Measurements from ENCODE around the gene DNAJB8.

Gene DNAJB8

DNA sequence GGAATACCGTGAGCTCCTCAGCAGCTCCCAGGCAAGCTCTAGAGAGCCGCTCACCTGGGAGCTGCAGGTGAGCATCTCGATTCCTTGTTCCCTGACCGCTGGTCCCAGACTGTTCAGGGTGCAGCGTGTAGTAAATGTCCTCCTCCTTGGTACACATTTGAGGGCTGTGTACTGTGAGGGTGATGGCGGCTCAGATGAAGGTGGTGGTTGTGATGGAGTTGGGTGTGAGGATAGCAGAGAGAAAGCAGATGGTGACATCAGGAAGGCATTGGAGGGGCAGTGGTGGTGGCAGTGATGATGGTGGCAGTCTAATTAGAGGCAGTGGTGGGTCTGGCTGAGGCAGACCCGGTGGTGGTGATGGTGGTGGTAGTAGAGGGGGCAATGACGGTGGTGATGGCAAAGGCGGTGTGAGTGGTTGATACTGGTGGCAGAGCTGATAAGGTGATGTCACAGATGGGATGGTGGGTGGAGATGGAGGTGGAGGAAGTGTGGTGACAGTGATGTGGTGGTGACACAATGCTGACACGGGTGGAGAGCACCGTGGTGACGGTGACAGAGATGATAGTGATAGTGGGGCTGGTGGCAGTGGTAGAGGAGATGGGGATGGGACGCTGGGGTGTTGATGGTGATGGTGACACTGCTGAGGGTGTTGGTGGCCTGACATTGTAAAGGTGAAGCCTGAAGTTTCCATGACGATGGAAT is at the start of gene DNAJB8:
TSS of gene DNAJB8 (minus strand) at position 51 of the 702 bp plus-strand sequence. CDS start 3,645 bp downstream, outside the sequence.
- no peak for DNase-seq

DNA sequence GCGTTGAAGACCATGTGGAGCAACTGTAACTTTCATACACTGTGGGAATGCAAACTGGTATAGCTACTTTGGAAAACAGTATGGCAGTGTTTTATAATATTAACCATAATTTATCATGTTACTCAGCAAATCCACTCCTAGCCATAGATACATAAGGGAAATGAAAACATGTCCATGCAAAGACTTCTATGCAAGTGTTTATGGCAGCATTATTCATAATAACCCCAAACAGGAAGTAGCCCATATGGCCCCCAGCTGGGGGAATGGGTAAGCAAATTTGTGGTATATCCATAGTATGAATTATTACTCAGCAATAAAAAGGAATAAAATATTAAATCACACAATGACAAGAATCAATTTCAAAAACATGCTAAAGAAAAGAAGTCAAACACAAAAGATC is 49.3 kb upstream of the DNAJB8 start:
- no peak for DNase-seq

DNA sequence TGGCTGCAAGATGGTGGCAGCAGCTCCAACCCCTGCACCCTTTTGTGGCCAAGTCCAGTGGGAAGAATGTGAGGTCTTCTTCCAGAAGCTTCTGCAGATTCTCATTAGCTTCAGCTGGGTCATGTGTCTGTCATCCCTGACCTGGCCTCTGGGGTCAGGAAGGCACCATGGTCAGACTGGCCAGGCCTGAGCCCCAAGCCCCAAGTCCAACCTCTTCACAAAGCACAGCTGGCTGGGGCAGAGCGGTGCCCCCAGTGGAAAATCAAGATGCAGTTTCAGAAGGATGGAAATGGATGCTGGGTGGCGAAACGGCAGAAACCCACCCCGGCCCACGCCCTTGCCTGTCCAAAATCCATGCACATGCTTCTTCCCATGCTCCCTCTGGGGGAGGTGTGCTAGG is 42.2 kb upstream of the DNAJB8 start:
- no peak for DNase-seq

DNA sequence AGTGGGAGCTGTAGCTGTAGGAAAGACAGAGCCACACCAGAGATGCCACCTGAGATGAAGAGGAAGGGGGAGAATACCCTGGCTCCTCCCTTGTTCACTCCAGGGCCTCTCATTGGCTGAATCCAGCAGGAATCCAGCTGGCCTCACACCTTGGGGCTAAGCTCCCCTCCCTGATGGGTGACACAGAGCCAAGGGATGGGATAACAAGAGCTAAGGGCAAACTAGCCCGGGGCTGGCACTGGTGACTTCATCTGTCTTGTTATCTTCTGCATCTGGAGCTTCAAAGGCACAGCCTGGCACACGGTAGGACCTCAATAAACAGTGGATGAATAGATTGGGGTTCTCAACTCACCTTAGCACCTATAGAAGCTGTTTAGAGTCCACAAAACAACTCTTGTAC is 40.1 kb upstream of the DNAJB8 start:
- DNase-seq = no peak

DNA sequence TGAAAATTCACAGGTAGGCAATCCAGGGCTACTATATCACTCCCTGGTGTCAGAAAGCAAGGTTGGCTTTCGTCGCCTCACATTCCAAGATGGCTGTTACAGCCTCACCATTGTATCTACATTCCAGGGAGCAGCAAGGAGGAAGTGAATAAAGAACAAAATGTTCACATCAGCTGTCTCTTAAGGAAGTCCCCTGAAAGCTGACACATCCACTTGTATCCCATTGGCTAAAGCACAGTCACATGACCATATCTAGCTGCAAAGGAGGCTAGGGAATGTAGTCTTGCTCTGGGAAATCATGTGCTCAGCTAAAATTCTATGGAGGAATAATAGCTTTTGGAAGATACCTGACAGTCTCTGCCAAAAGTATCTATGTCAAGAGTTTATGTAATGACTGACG is 39.1 kb upstream of the DNAJB8 start:
- peak; percentile 10 for DNase-seq

DNA sequence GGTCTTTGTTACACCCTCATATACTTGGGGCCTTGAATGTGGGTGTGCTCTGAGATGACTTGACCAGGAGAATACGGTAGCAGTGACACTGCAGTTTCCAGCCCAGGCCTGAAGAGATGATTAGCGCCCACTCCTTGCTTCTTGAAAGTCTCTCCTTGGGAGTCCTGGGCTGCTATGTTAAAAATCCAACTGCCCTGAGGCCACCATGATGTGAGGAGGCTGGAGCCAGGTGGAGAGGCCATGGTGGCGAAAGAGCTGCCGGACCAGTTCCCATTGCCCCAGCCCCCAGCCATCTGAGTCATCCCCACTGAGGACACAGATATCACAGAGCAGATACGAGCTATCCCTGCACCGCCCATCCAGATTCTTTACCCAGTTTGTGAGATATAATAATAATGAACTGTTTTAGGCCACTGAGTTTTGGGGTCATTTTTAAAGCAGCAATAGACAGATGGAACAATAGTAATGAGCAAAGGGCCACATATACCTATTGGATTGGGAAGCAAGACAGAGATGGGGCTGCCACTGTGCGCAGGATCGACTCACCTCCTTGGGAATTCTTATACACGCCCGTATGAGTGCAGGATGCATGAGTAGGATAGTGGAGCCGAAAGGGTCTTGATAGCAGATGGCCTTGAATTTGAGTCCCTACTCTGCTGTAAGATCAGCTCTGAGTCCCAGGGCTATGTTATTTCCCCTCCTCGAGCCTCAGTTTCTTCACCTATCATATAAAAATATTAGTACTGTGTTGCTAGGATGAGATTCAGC is 38.5 kb upstream of the DNAJB8 start:
- DNase-seq = no peak

DNA sequence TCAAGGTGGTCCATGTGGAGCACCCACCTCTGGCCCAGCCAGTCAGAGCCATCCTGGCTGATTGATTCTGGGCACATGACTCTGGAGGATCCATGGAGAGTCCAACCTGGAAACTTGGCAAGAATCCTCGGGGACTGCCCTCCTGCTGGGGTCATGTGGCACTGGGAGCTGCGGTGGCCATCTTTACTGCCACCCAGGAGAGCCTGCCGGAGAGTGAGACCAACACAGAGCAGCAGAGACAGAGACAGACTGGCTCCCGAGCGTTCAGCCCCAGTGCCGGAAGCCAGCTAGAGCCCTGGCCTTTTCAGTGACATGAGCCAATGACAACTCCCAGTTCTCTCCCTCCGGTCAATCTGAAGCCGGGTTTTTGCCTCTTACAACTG is 37.8 kb upstream of the DNAJB8 start:
- DNase-seq = no peak

DNA sequence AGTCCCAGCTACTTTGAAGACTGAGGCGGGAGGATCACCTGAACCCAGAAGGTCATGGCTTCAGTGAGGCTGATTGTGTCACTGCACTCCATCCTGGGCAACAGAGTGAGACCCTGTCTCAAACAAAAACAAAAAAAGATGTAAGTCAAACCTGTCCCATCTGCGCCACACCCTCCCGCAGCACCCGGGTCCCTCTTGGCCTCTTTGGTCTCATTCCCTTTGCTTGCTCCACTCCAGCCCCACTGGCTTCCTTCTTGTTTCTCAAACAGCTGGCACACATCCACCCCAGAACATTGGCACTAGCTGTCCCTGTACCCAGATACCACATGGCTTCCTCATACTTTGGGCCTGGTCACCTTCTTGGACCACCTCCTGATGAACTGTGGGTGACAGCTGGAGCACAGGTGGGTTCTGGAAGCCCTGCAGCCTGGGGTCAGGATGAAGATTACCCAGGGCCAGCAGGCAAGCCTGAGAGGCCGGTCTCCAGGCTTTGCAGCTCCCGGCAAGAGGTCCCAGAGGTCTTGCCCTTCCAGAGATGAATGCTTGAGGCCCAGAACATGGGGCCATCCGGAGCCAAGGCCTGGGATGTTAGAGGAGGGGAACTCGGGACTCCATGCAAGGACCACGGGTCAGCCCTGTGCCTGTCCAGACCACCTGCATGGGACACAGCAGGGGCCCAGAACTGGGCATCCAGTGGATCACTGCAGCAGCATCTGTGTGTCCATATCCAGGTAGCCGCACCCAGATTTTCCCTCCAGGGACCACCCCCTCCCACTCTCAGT is 37.3 kb upstream of the DNAJB8 start:
- DNase-seq = no peak

DNA sequence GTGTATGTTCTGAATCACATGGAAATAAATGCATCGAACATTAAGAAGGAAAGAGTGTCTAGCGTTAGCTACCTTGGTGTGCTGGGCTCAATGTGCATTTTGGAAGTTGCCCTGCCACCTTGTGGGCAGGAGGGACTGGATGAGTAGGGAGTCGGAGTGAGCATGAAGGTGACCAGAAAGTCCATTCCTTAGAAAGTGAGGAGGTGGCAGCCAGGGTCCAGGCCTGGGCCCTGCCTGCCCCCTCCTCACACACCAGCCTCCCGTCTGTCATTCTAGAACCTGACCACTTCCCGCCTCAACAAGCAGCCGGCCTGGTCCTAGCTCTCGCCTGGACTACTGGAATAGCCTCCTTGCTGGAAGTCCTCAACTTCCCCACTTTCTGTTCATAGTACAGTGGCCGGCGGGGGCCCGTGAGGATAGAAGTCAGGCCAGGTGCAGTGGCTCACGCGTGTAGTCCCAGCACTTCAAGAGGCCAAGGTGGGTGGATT is 36.5 kb upstream of the DNAJB8 start:
- DNase-seq = peak; percentile 14

DNA sequence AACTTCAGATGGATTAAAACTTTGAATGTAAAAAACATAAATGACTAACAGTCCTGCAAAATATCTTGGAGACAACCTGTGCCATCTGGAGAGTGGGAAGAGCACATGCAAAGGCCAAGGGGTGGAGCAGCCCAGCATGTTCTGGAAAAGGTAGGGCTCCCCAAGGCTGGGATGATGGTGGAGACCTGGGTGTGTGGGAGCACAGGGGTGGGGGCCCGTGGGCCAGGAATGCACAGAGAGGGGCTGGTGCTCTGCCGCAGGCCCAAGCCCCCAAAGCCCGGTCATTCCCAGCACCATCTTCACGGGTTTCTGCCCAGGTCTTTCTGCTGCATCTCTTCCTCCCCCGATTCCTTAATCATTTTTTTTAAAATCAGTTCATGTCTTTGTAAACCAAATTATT is 36.0 kb upstream of the DNAJB8 start:
- DNase-seq = no peak

DNA sequence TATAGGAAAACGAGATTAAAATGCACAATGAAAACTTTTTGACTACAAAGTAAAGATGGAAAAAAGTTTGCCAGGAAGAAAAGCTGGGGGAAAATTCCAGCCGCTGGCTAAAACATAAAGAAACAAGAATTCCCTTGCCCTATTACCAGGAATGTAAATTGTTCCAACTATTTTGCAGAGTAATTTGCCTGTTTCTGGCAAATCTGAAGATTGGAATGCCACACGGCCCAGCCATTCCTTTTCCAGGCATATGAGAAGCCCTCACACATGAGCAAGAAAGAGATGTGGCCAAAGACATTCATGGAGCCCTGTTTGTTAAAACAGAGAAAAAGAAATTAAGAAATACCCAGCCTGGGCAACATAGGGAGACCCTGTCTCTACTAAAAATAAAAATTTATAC is 34.7 kb upstream of the DNAJB8 start:
- DNase-seq = no peak

DNA sequence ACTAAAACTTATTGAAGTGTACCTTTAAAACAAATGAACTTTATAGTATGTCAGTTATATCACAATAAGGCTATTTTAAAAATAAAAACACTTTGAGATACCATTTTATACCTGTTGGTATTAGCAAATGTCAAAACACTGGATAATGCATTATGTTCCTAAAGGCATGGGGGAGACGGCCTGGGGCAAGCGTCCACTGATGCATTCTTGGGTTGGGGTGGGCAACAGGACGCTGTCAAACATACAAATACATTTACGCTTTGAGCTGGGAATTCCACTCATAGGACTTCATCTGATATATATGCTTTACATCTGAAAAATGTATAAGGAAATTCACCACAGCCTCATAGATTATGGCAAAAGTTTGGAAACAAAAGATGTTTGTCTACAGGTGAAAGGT is 33.9 kb upstream of the DNAJB8 start:
- DNase-seq = no peak

DNA sequence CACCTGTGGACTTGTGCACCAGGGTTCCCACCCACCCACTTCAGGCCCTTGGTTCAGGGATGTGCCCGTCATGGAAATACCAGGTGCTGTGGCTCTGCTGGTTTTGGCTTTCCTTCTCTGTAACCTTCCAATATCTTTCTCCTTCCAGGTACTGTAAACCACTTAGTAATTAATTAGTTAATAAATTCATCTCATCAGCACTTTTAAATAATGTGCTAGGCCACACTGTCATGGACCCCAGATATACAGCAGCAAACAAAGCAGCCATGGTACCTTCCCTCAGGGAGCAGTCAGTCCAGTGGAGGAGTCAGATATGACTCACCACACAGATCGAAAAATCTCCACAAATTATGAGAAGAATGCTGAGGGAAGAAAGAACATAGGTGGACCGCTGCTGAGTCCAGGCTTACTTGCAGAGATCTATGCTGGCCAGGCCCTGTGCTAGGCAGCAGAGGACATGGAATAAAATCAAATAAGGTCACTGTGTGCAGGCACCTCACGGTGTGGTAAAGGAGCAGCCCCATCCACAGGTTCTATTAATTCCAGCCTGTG is 33.1 kb upstream of the DNAJB8 start:
- no peak for DNase-seq

DNA sequence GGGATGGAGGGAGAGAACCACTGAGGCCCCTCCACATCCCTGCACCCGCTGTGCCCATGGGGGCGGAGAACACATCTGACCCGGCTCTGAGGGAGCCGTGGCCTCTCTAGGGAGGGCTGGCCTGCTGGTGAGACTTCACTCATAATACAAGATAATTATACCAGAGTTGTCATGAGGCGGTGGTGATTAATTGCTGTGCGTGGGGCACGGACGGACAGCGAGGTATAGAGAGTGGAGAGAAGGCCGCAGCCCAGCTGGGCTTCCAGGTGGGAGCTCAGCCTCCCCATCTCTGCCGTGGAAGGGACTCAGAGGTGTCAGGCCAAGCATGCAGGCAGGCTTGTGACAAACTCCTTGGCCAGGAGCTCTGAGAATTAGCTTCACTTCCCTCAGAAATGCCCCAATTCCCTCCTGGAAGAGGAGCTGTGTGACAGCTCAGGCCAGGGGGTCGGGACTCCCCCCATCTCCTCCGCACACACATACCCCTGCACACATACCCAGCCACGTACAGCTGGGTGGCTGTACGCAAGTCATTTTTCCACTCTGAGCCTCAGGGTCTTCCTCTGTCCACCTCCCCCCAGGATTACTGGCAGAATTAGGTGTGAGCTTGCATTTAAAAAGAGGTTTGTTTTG is 32.3 kb upstream of the DNAJB8 start:
- DNase-seq = no peak

DNA sequence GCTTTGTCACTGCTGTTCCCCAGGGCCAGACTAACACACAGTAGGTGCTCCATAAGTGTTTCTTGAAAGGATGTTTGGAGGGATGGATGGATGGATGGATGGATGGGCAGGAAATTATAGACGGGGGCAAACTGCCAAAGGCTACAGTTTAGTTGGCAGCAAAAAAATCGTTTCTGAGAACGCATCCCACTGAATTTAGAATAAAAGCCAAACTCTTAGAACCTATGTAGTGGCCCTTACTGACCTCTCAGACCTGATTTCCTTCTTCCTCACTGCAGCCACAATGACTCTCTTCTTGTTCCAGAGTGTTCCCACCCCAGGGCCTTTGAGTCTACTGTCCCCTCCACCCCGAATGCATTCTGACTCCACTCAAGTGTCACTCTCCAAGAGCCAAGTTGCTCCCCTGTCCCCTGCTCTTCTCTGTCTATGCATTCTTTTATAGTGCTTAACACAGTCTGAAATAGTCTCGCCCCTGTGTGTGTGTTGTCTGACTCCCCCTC is 31.5 kb upstream of the DNAJB8 start:
- DNase-seq = peak; percentile 35

DNA sequence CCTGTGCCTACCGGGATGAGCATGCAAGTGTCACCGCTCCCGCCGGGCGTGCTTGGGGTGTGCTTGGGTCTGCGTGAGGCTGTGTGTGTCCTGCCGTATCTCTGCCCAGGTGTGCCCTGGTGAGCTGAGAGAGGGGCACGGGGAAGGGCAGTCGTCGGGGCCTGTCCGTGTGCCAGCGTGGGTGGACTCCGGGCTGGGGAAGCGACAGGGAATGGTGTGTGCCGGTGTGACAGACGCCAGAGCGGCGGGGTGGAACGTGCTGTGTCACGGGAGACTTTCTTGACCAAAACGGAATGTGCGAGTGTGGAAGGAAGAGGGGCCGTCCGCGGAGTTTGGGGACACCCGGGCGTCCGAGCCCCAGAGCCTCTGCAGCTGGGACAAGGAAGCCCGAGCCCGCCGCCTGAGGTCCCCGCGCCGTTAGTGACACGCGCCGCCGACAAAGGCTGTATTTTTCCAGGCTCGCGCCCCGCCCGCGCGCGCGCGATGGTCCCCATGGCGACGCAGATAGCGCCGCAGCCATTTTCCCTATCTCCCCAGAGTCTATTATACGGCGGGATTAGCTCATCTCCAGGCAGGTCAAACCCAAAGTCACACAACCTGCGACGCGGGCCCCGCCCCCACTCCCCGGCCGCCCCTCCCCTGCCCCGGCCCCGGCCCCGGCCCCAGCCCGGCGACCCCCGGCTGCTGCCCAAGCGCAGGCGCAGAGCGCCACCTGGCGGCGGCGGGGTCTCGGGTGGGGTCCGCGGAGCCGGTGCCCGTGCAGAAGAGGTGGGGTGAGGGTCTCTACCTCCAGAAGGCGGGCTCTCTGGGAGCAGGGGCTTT is 30.8 kb upstream of the DNAJB8 start:
- peak; percentile 93 for DNase-seq

DNA sequence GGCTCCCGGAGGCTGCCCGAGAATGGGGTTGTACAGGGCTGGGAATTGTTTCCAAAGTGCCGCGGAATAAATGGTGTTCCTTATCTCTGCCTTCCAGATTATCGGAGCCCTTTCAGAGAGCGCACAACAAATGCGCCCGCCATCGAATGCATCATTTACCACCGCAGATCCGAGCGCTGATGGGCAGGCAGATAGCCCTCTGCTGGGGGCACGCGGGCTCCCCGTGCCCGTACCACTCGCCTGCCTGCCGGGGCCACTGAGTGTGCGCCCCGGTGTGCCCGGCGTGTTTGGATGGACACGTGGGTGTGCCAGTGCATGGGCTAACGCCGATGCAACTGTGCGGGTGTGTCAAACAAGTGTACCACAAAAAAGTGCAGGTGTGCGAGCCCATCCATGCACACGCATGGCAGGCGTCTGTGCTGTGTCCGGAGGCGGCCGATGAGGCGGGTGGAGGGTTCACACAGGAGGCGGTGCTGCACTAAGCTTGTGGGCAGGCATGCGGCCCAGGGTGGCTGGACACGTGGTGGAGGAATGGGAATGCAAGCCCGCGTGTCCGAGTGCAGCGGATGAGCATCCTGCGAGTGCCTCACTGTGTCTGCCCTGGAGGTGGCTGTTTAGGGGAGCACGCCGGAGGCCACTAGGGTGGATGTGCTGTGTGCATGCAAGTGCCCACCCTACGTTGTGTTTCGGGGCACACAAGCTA is 30.1 kb upstream of the DNAJB8 start:
- peak; percentile 32 for DNase-seq

DNA sequence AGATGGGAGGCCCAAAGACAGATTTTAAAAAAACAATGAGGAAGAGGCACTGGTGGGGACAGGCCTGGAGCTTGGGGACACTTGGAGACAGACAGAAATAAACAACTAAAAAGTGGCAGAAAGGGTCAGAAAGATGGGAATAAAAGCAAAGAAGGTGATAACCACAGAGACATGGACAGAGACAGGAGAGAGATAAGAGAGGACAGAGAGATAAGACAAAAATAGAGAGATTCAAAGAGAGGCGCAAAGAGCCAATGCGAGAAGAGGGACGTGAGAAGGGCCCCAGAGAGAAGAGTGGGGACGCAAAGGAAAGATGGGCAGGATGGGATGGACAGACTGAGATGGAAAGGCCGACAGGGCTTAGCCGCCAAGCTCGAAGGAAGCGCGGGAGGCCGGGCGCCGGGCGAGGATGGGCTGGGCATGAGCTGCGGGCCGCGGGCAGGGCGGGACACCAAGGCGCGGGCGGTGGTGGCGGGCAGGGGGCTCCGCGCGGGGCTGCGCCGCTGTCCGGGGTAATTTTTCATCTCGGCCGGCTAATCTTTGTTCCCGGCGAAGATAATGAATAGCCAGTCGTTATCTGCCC is 29.4 kb upstream of the DNAJB8 start:
- no peak for DNase-seq

DNA sequence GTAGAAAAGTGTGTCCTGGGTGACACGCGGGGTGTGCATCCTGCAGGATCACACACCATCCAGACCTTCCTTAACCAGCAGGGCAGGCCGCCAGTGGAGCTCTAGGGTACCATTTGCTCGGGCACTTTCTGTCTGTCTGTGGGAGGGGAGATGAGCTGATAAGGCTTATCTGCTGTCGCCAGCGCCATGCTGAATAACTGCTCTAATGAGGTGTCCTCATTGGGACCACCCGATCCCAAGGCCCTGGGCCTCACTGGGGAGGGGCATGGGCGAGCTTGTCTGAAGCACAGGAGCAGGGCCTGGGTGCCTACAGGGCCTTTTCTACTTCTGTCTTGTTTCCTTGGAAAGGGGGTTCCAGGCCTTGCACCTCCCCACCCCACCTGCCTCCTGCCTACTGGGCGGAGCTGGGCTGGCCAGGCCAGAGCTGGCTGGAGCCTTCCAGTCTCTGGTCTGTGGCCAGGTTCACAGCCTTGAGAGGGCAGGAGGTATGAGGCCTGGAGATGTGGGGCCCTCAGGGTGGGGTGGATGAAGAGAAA is 28.8 kb upstream of the DNAJB8 start:
- no peak for DNase-seq

DNA sequence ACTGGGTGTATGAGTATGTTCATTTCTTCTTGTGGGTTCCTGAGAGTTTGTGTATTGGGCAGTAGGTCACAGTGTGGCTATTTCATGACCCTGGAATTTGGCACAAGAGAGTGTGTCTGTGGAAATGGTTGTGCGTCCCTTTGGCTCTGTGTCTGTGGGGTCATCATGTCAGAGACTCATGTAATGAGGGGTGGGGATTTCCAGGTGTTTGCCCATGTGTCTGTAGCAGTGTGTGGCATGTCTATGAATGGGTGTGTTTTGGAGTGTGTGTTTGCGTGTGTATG is 27.6 kb upstream of the DNAJB8 start:
- DNase-seq = no peak
